Neuronal stem cell (in vitro differentiated cells): ENCODE data around the gene SRPRA.

Source experiments
- DNase-seq: peaks from one replicate; pipeline ENCODE4 v3.0.0-alpha.2; 2013; ENCODE audit warnings: low spot score
- H2AFZ ChIP-seq: one replicate; pipeline ENCODE4 v1.6.1; 2013; ENCODE audit warnings: mild to moderate bottlenecking, low read length, inconsistent platforms
- H2AK5ac ChIP-seq: 2 replicates; pipeline ENCODE4 v1.6.1; 2013; ENCODE audit warnings: low read depth, mild to moderate bottlenecking, inconsistent platforms, low read length, moderate library complexity, mixed read lengths
- H2BK120ac ChIP-seq: 2 replicates; pipeline ENCODE4 v1.6.1; 2013; ENCODE audit warnings: low read depth, mild to moderate bottlenecking, inconsistent platforms, low read length, moderate library complexity, mixed read lengths
- H2BK12ac ChIP-seq: one replicate; pipeline ENCODE4 v1.6.1; 2013; ENCODE audit warnings: low read length, inconsistent platforms
- H2BK15ac ChIP-seq: 2 replicates; pipeline ENCODE4 v1.6.1; 2013; ENCODE audit warnings: mild to moderate bottlenecking, low read length, inconsistent platforms, mixed read lengths
- H2BK5ac ChIP-seq: one replicate; pipeline ENCODE4 v1.6.1; 2013; ENCODE audit warnings: inconsistent platforms, mild to moderate bottlenecking, low read length, moderate library complexity
- H3K14ac ChIP-seq: one replicate; pipeline ENCODE4 v1.6.1; 2013; ENCODE audit warnings: low read length, inconsistent platforms
- H3K18ac ChIP-seq: 2 replicates; pipeline ENCODE4 v1.6.1; 2013; ENCODE audit warnings: low read length, inconsistent platforms
- H3K23ac ChIP-seq: 2 replicates; pipeline ENCODE4 v1.6.1; 2013; ENCODE audit warnings: low read depth, mild to moderate bottlenecking, mixed read lengths, low read length, inconsistent platforms; ENCODE audit not compliant: poor library complexity
- H3K27ac ChIP-seq: replicated peaks from 3 replicates; pipeline ENCODE4 v1.5.1; 2013; ENCODE audit warnings: low read length, inconsistent platforms
- H3K27me3 ChIP-seq, 3 experiments: 2 replicates each; pipeline ENCODE4 v1.6.1; 2013; ENCODE audit warnings: low read length in 3 of 3, mild to moderate bottlenecking in 2 of 3, inconsistent platforms in 1 of 3, low read depth in 1 of 3, mixed read lengths in 1 of 3, moderate library complexity in 1 of 3; ENCODE audit not compliant: control insufficient read depth in 3 of 3, insufficient read depth in 3 of 3
- H3K36me3 ChIP-seq, 2 donors: replicated peaks in 1 of 2; 2 replicates each; pipeline ENCODE4 v1.6.1; 2013; ENCODE audit warnings: low read length in 2 of 2; ENCODE audit not compliant: control insufficient read depth in 2 of 2, insufficient read depth in 2 of 2
- H3K4ac ChIP-seq: 2 replicates; pipeline ENCODE4 v1.6.1; 2013; ENCODE audit warnings: inconsistent platforms, mild to moderate bottlenecking, low read length, moderate library complexity
- H3K4me1 ChIP-seq, 2 donors: 1 replicate in 1 of 2; 2 replicates in 1 of 2; pipeline ENCODE4 v1.6.1; 2013; ENCODE audit warnings: low read length in 2 of 2, low read depth in 1 of 2; ENCODE audit not compliant: control insufficient read depth in 2 of 2, insufficient read depth in 1 of 2
- H3K4me2 ChIP-seq: one replicate; pipeline ENCODE4 v1.6.1; 2013; ENCODE audit warnings: mild to moderate bottlenecking, low read length, inconsistent platforms; ENCODE audit not compliant: insufficient read depth, poor library complexity, severe bottlenecking
- H3K4me3 ChIP-seq, 2 donors: 2 replicates each; pipeline ENCODE4 v1.5.1; 2013; ENCODE audit warnings: low read length in 2 of 2, mild to moderate bottlenecking in 2 of 2, inconsistent platforms in 1 of 2, moderate library complexity in 1 of 2
- H3K79me1 ChIP-seq: one replicate; pipeline ENCODE4 v1.6.1; 2013; ENCODE audit warnings: low read depth, mild to moderate bottlenecking, inconsistent platforms, low read length, moderate library complexity
- H3K9ac ChIP-seq: one replicate; pipeline ENCODE4 v1.6.1; 2013; ENCODE audit warnings: mild to moderate bottlenecking, low read depth, low read length, inconsistent platforms; ENCODE audit not compliant: poor library complexity
- H3K9me3 ChIP-seq, 2 donors: replicated peaks in 1 of 2; 2 replicates each; pipeline versions ENCODE3 to v1.6.1; 2013; ENCODE audit warnings: low read length in 2 of 2, mild to moderate bottlenecking in 2 of 2, inconsistent platforms in 1 of 2, low read depth in 1 of 2, mixed read lengths in 1 of 2, moderate library complexity in 1 of 2; ENCODE audit not compliant: control insufficient read depth in 2 of 2, insufficient read depth in 1 of 2
- H4K8ac ChIP-seq: one replicate; pipeline ENCODE4 v1.6.1; 2013; ENCODE audit warnings: low read depth, mild to moderate bottlenecking, inconsistent platforms, low read length, moderate library complexity
- H4K91ac ChIP-seq: one replicate; pipeline ENCODE4 v1.6.1; 2013; ENCODE audit warnings: low read length, low read depth, mild to moderate bottlenecking, inconsistent platforms; ENCODE audit not compliant: poor library complexity
- WGBS, 2 donors: extraction: QIAGEN DNeasy Blood & Tissue Kit; methylation state at CpG; one replicate each; pipeline ENCODE4 v1.1.7; 2013; ENCODE audit warnings: missing lambda C conversion rate in 2 of 2, mixed read lengths in 1 of 2; ENCODE audit not compliant: insufficient read length in 2 of 2, insufficient replicate concordance in 1 of 2; ENCODE audit errors: extremely low coverage in 2 of 2; 5-methylcytosine and 5-hydroxymethylcytosine counted together

The SRPRA gene

GRCh38 chr11:126313826-126314225, 45.1 kb upstream of the SRPRA start:
- Histone ChIP-seq H3K4me3 (no peak overlapping the region), H3K4me2 (no peak overlapping the region), H3K36me3 (peaks cover 2 to 42% of the 10 kb centered on the region in 2 donors), H3K27me3 (no peaks in the 10 kb centered on the region), H2AK5ac (no peak overlapping the region), H3K27ac (no peak overlapping the region), H3K4me1 (peaks cover 4 to 6% of the 10 kb centered on the region in 2 donors), H3K79me1 (no peaks in the 10 kb centered on the region), H3K18ac (no peak overlapping the region), H3K4ac (no peak overlapping the region), H2AFZ (no peak overlapping the region), H2BK12ac (no peak overlapping the region), H4K91ac (no peak overlapping the region), H3K23ac (no peak overlapping the region), H4K8ac (no peak overlapping the region), H3K9me3 (peaks cover 0 to 4% of the 10 kb centered on the region in 2 donors), H3K9ac (no peak overlapping the region), H2BK5ac (no peak overlapping the region), H2BK15ac (no peak overlapping the region), H2BK120ac (no peak overlapping the region), H3K14ac (no peak overlapping the region)
- WGBS, 2 donors, result no CpG with 5 or more reads among the region's 5 CpGs
- DNase-seq, result no peak

GRCh38 chr11:126312961-126313360, 44.3 kb upstream of the SRPRA start:
- Histone ChIP-seq H3K27me3 (no peaks in the 10 kb centered on the region), H3K4me2 (no peak overlapping the region), H3K14ac (no peak overlapping the region), H3K9me3 (peaks cover 0 to 4% of the 10 kb centered on the region in 2 donors), H3K4me1 (no peaks in the 10 kb centered on the region), H2AFZ (no peak overlapping the region), H3K4ac (no peak overlapping the region), H3K36me3 (peaks cover 2 to 46% of the 10 kb centered on the region in 2 donors), H2AK5ac (no peak overlapping the region), H3K18ac (no peak overlapping the region), H4K91ac (no peak overlapping the region), H3K79me1 (no peaks in the 10 kb centered on the region), H2BK120ac (no peak overlapping the region), H3K4me3 (no peak overlapping the region), H4K8ac (no peak overlapping the region), H3K27ac (no peak overlapping the region), H2BK5ac (no peak overlapping the region), H3K9ac (no peak overlapping the region), H2BK12ac (no peak overlapping the region), H3K23ac (no peak overlapping the region), H2BK15ac (no peak overlapping the region)
- no peak for DNase-seq
- no CpG with 5 or more reads among the region's 8 CpGs for WGBS, 2 donors

GRCh38 chr11:126311401-126312291, 43.0 kb upstream of the SRPRA start:
- Histone ChIP-seq H2AFZ (no peak overlapping the region), H3K27me3 (no peaks in the 10 kb centered on the region), H4K91ac (no peak overlapping the region), H3K36me3 (peaks cover 2 to 46% of the 10 kb centered on the region in 2 donors), H3K4me2 (no peak overlapping the region), H3K27ac (no peak overlapping the region), H2AK5ac (no peak overlapping the region), H3K79me1 (no peaks in the 10 kb centered on the region), H2BK15ac (no peak overlapping the region), H3K9ac (no peak overlapping the region), H3K4ac (no peak overlapping the region), H3K4me3 (no peak overlapping the region), H3K4me1 (no peaks in the 10 kb centered on the region), H4K8ac (no peak overlapping the region), H3K14ac (no peak overlapping the region), H3K9me3 (peaks cover 0 to 4% of the 10 kb centered on the region in 2 donors), H2BK12ac (no peak overlapping the region), H3K18ac (no peak overlapping the region), H2BK5ac (no peak overlapping the region), H2BK120ac (no peak overlapping the region), H3K23ac (no peak overlapping the region)
- no peak for DNase-seq
- WGBS, 2 donors, result no CpG with 5 or more reads among the region's 14 CpGs

GRCh38 chr11:126310992-126311310, 42.3 kb upstream of the SRPRA start:
- WGBS, 2 donors, result no CpG with 5 or more reads among the region's 6 CpGs
- no peak overlapping the region for H3K14ac ChIP-seq
- H3K27me3 ChIP-seq, result no peaks in the 10 kb centered on the region
- no peak overlapping the region for H2BK15ac ChIP-seq
- H3K18ac ChIP-seq, result no peak overlapping the region
- no peak overlapping the region for H3K4ac ChIP-seq
- no peak for DNase-seq
- H3K23ac ChIP-seq, result no peak overlapping the region
- no peak overlapping the region for H3K27ac ChIP-seq
- no peak overlapping the region for H4K91ac ChIP-seq
- H2BK5ac ChIP-seq, result no peak overlapping the region
- H3K79me1 ChIP-seq, result no peaks in the 10 kb centered on the region
- no peak overlapping the region for H2AK5ac ChIP-seq
- no peak overlapping the region for H3K4me3 ChIP-seq
- no peak overlapping the region for H2BK120ac ChIP-seq
- H3K4me1 ChIP-seq, result no peaks in the 10 kb centered on the region
- H3K4me2 ChIP-seq, result no peak overlapping the region
- H3K36me3 ChIP-seq, result peaks cover 3 to 41% of the 10 kb centered on the region in 2 donors
- H2AFZ ChIP-seq, result no peak overlapping the region
- no peak overlapping the region for H2BK12ac ChIP-seq
- no peak overlapping the region for H3K9ac ChIP-seq
- H4K8ac ChIP-seq, result no peak overlapping the region
- H3K9me3 ChIP-seq, result peaks cover 0 to 4% of the 10 kb centered on the region in 2 donors
